NT2/D1 (cell line): Measurements from ENCODE around the gene ACOXL.

Experiments used
- SUZ12 ChIP-seq: IDR thresholded peaks from 2 replicates; pipeline ENCODE4 v1.6.1; 2011; ENCODE audit not compliant: insufficient read length, insufficient read depth; ENCODE audit errors: extremely low read depth
- YY1 ChIP-seq: IDR thresholded peaks from 2 replicates; pipeline ENCODE4 v1.6.1; 2011; ENCODE audit not compliant: insufficient read length, insufficient read depth
- ZNF274 ChIP-seq: IDR thresholded peaks from 2 replicates; pipeline ENCODE4 v1.6.1; 2011; ENCODE audit warnings: mild to moderate bottlenecking, low read depth, low read length

DNA sequence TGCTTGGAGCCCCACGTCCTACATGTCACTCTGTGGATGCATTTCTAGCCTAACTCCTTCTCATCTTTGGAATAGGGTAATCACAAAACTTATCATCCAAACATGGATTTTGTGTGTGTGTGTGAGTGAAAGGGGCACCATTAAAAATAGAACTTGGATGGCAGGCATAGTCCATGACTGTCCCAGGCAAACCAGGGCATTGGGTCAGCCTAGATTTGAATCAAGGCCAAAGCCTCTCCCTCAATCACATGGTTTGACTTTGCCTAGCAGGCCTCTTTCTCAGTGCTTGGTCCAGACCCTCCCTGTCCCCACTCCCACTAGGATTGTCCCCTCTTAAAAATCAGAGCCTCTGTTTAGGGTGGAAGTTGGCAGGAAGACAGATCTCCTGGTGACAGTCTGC, 320.9 kb downstream of the ACOXL start:
- TF ChIP-seq ZNF274 (no peak), SUZ12 (no peak), YY1 (no peak)
